Measurements from ENCODE around the gene NR2C1. TPM values are rescaled to one million over a fixed set of nuclear protein-coding genes. Genes with fewer than 3 reads are reported as not detected.

The NR2C1 gene
- total RNA-seq, 1 experiment from 2014 or later = 33.7 TPM

DNA sequence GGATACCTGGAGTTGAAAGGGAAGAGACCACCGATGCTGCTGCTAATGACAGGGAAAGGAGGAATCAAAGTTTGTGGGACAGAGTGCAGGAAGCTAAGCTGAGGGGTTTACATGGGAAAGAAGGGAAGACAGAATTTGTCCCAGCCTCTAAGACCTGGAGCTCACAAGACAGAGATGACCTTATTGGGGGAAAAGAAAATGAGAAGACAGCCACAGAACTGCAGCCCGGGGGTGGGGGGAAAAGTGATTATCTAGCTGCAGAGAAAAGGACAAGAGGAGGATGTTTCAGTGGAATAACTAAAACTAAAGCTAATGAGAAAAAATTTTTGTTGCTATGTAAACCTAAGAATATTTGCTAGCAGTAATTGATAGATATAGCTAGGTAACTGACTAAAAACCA, 100.6 kb downstream of the NR2C1 start:
- no peak overlapping the region for H2AFZ ChIP-seq (ENCODE audit: low read depth, low read length, poor library complexity, severe bottlenecking)
- H3K36me3 ChIP-seq (ENCODE audit: control insufficient read depth in 1 of 2, insufficient read depth in 2 of 2, low read length in 2 of 2) = no peaks in the 10 kb centered on the region
- TF ChIP-seq RAD21 (IDR thresholded peaks at IDR 0.05; ENCODE audit: low read depth) (no peak), SP1 (IDR thresholded peaks at IDR 0.05; ENCODE audit: low read depth) (no peak), MAX (IDR thresholded peaks at IDR 0.05) (no peak), CBX3 (IDR thresholded peaks at IDR 0.05; ENCODE audit: low read depth) (no peak), EZH2phosphoT487 (IDR thresholded peaks at IDR 0.05; ENCODE audit: borderline replicate concordance) (no peak), FOSL1 (IDR thresholded peaks at IDR 0.05; ENCODE audit: low read depth) (no peak), TCF7L2 (IDR thresholded peaks at IDR 0.05; ENCODE audit: borderline replicate concordance, extremely low read depth, insufficient read depth, insufficient read length) (no peak), ZFX (IDR thresholded peaks at IDR 0.05) (no peak), EGR1 (IDR thresholded peaks at IDR 0.05; ENCODE audit: low read depth) (no peak), YY1 (IDR thresholded peaks at IDR 0.05; ENCODE audit: extremely low read depth, insufficient replicate concordance, low read depth, low read length) (no peak), CTCF (IDR thresholded peaks at IDR 0.05 in 2 of 3, conservative IDR thresholded peaks at IDR 0.05 in 1 of 3; ENCODE audit: borderline replicate concordance in 1 of 3, insufficient read depth in 1 of 3, low read depth in 2 of 3, low read length in 2 of 3) (no peak), SIN3A (IDR thresholded peaks at IDR 0.05; ENCODE audit: low read depth) (no peak), ZBTB33 (IDR thresholded peaks at IDR 0.05; ENCODE audit: extremely low read depth, insufficient replicate concordance, low read length) (no peak), JUND (IDR thresholded peaks at IDR 0.05) (no peak), POLR2A (IDR thresholded peaks at IDR 0.05; ENCODE audit: borderline replicate concordance, extremely low read depth, insufficient read depth, insufficient read length) (no peak)
- TF ChIP-seq, protein P1, sequence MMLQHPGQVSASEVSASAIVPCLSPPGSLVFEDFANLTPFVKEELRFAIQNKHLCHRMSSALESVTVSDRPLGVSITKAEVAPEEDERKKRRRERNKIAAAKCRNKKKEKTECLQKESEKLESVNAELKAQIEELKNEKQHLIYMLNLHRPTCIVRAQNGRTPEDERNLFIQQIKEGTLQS (IDR thresholded peaks at IDR 0.05) = no peak
- no peaks in the 10 kb centered on the region for H3K4me1 ChIP-seq (ENCODE audit: control insufficient read depth in 1 of 2, insufficient read depth in 2 of 2, low read length in 2 of 2)
- intact Hi-C loops (cut with micrococcal nuclease) = loop anchor here (10.0 kb wide), 1 partner anchor 428 kb away; no protein-coding TSS in a partner anchor
- BruUV-seq (replicated peaks) = no TSS peak
- RAD21 ChIA-PET (ENCODE audit: low non-redundant PET in 1 of 2, low total read pairs in 2 of 2, uncharacterized antibody in 2 of 2, unreplicated experiment in 2 of 2) = no interaction called here
- CTCF ChIA-PET = interaction anchor here (1.6 kb wide), 1 partner anchor 11 kb away, joined by 4 read pairs; no protein-coding TSS in a partner anchor
- H3K9ac ChIP-seq (ENCODE audit: low read length) = no peak overlapping the region
- peaks cover 7% of the 10 kb centered on the region; the same call in 1 of the 2 replicates for H4K20me1 ChIP-seq (ENCODE audit: insufficient read depth)
- DNase-seq (ENCODE audit: low read depth, low spot score) = no peak
- no peak for ATAC-seq
- H3K4me2 ChIP-seq (ENCODE audit: low read length) = no peak overlapping the region
- no peak overlapping the region for H3K4me3 ChIP-seq (replicated peaks in 1 of 2; ENCODE audit: low read depth in 1 of 2, low read length in 2 of 2)
- peaks cover 16% of the 10 kb centered on the region; the same call in 1 of the 2 replicates for H3K79me2 ChIP-seq (ENCODE audit: insufficient read depth, low read length)
- H3K9me2 ChIP-seq (ENCODE audit: insufficient read depth) = no peaks in the 10 kb centered on the region
- POLR2A ChIA-PET = interaction anchor here (1.2 to 1.3 kb wide), 2 partner anchors 9 to 31 kb away, joined by 3 read pairs; partner anchors contain the start of gene NDUFA12
- H3K27me3 ChIP-seq (ENCODE audit: insufficient read depth, low read length) = no peaks in the 10 kb centered on the region
- no peaks in the 10 kb centered on the region for H3K9me3 ChIP-seq (ENCODE audit: control insufficient read depth in 1 of 2, insufficient read depth in 1 of 2, low read depth in 1 of 2, low read length in 2 of 2)
- no peak overlapping the region for H3K27ac ChIP-seq (ENCODE audit: low read depth, low read length)
